HG03439 (cell line): ENCODE results near the gene CENPX.

ENCODE experiments used
- ATAC-seq: cut with Tn5 transposase; IDR thresholded peaks from one replicate; pipeline ENCODE4 v1.9.1; 2021; ENCODE audit warnings: mild to moderate bottlenecking, moderate library complexity; ENCODE audit not compliant: unreplicated experiment

CENPX gene

GRCh38 chr17:82055023-82055964 is 32.6 kb upstream of the CENPX start:
- ATAC-seq: no peak

- no peak for ATAC-seq
Measured at GRCh38 chr17:82054351-82055022, 31.8 kb upstream of the CENPX start.

- ATAC-seq: no peak
Measured at GRCh38 chr17:82053556-82054263, 31.0 kb upstream of the CENPX start.

- no peak for ATAC-seq
Measured at GRCh38 chr17:82053130-82053529, 30.5 kb upstream of the CENPX start.

- no peak for ATAC-seq
Measured at GRCh38 chr17:82052638-82053059, 30.0 kb upstream of the CENPX start.

- ATAC-seq: no peak
Measured at GRCh38 chr17:82051776-82052637, 29.3 kb upstream of the CENPX start, which contains the start of the genes GPS1 and RFNG. Gene GPS1, plus strand, starts transcription at chr17:82051898. Its CDS starts 34 bp downstream, at chr17:82051932. Gene RFNG, minus strand, starts transcription at chr17:82051811. Its CDS starts 45 bp downstream, at chr17:82051766.

GRCh38 chr17:82050761-82051641 is 28.3 kb upstream of the CENPX start:
- no peak for ATAC-seq

- no peak for ATAC-seq
Measured at GRCh38 chr17:82050152-82050760, 27.6 kb upstream of the CENPX start.

- no peak for ATAC-seq
Measured at GRCh38 chr17:82049521-82049971, 26.9 kb upstream of the CENPX start.

GRCh38 chr17:82049106-82049505 is 26.4 kb upstream of the CENPX start:
- ATAC-seq: no peak

- no peak for ATAC-seq
Measured at GRCh38 chr17:82048571-82048971, 25.9 kb upstream of the CENPX start.

- ATAC-seq: no peak
Measured at GRCh38 chr17:82047914-82048570, 25.4 kb upstream of the CENPX start.

- ATAC-seq: no peak
Measured at GRCh38 chr17:82047379-82047778, 24.7 kb upstream of the CENPX start.

- no peak for ATAC-seq
Measured at GRCh38 chr17:82046903-82047302, 24.2 kb upstream of the CENPX start.

- no peak for ATAC-seq
Measured at GRCh38 chr17:82045936-82046484, 23.3 kb upstream of the CENPX start.

GRCh38 chr17:82043507-82043906 is 20.8 kb upstream of the CENPX start:
- ATAC-seq: no peak

GRCh38 chr17:82042649-82043048 is 20.0 kb upstream of the CENPX start:
- no peak for ATAC-seq
